Activated CD8-positive, alpha-beta T cell treated with anti-CD3 and anti-CD28 coated beads, Interleukin-2, amount 10 ng/mL, durations not matched to agents 7 days and 5 days (primary cell): Measurements from ENCODE around the gene CSNK1G1. TPM values are rescaled to one million over a fixed set of nuclear protein-coding genes. Genes with fewer than 3 reads are reported as not detected.

Source experiments
- ATAC-seq: fragments of 150-1000 bp; cut with Tn5 transposase; one replicate; pipeline ENCODE4 v1.10.0; 2021; ENCODE audit warnings: moderate library complexity
- CTCF ChIA-PET: fragments of 350-600 bp; sonication (Branson Sonifier 250); formaldehyde crosslinking; loops from one replicate; lab custom pipeline; 2021; ENCODE audit warnings: antibody characterized with exemption; lab: Charles Lee
- POLR2A ChIA-PET: fragments of 350-600 bp; sonication (Branson Sonifier 250); formaldehyde crosslinking; loops from one replicate; lab custom pipeline; 2021; ENCODE audit warnings: antibody characterized with exemption; lab: Charles Lee
- DNase-seq: peaks from one replicate; pipeline ENCODE4 v3.0.0-alpha.2; 2020
- H3K27ac Mint-ChIP-seq: one replicate; pipeline ENCODE4 v1.8.0; 2021; ENCODE audit warnings: mild to moderate bottlenecking, mixed read lengths
- H3K27me3 Mint-ChIP-seq: one replicate; pipeline ENCODE4 v1.8.0; 2021; ENCODE audit warnings: low read depth, mixed read lengths
- H3K36me3 Mint-ChIP-seq: one replicate; pipeline ENCODE4 v1.8.0; 2021; ENCODE audit warnings: low read depth, mixed read lengths
- H3K4me1 Mint-ChIP-seq: one replicate; pipeline ENCODE4 v1.8.0; 2021; ENCODE audit warnings: low read depth, mixed read lengths
- H3K4me3 Mint-ChIP-seq: one replicate; pipeline ENCODE4 v1.8.0; 2021; ENCODE audit warnings: mild to moderate bottlenecking, mixed read lengths
- H3K9me3 Mint-ChIP-seq: one replicate; pipeline ENCODE4 v1.8.0; 2022; ENCODE audit warnings: mixed read lengths; ENCODE audit not compliant: insufficient read depth
- total RNA-seq, 2 experiments: library from RNA; stranded (reverse); gene quantifications; one replicate each; pipeline ENCODE4 v1.2.3, GENCODE V29; 2021

Gene CSNK1G1
- total RNA-seq, 2 experiments from 2014 or later: 26.8 to 28.2 TPM

DNA sequence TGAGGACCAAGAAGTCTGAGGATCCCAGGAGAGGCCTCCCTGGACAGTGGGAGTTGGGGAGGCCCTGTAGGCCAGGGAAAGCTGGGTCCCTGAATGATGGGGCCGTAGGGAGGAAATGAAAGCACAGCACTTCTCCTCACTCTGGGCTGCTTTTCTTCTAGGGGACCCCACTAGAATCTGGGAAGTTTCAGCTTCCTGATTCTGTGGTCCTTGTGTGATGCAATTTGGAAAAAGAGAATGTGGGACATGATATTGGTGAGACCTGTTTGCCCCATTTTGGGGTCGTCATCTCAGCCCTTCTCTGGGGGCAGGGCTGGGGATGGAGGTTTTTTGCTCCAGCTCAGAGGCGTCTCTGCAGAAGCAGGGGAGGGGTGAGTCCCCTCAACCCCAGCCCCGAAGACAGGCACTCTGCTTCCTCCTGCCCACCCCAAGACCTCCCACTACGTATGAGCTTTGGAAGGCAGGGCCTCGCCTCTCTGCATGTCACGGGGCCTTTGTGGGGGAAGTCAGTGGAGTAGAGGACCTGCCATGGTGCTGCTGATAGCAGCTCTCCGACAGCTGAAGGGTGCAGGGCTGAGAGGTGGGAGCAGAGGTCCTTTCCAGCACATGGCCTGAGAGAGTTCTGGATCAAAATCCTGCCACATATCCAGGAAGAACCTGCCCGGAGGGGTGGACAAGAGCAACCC, 205.9 kb downstream of the CSNK1G1 start:
- peaks cover 33% of the 10 kb centered on the region for H3K4me1 Mint-ChIP-seq
- peaks cover 7% of the 10 kb centered on the region for H3K36me3 Mint-ChIP-seq
- peaks cover 1% of the 10 kb centered on the region for H3K27me3 Mint-ChIP-seq
- peak overlapping the region; percentile 6 for H3K4me3 Mint-ChIP-seq
- CTCF ChIA-PET: interaction anchor here (0.8 to 6.1 kb wide), 10 partner anchors 10 to 82 kb away, joined by 3 to 66 read pairs (median 3); partner anchors contain the start of genes CIAO2A, PPIB and SNX1
- POLR2A ChIA-PET: interaction anchor here (0.5 to 2.1 kb wide), 4 partner anchors 13 to 1461 kb away, joined by 3 to 11 read pairs (median 6); partner anchors contain the start of genes CIAO2A, INTS14 and PPIB
- ATAC-seq (no peak), DNase-seq (no peak)
- H3K27ac Mint-ChIP-seq: no peak overlapping the region
- no peaks in the 10 kb centered on the region for H3K9me3 Mint-ChIP-seq

DNA sequence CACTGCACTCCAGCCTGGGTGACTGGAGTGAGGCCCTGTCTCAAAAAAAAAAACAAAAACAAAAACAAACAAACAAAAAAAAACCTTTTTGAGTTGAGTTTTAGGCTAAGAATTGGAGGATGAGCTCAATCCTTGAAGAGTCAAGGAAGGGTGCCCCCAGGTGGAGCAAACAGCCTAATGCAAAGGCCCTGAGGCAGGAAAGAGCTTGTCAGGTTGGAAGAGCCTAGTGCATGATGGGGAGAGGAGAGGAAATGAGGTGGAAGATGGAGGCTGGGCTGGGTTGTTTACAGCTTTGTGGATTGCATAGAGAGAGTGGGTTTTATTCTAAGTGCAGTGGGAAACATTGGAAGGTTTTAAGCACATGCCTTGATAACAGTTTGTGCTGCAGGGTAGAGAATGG, 206.5 kb downstream of the CSNK1G1 start:
- peaks cover 33% of the 10 kb centered on the region for H3K4me1 Mint-ChIP-seq
- DNase-seq (peak; percentile 55), ATAC-seq (no peak)
- peaks cover 7% of the 10 kb centered on the region for H3K36me3 Mint-ChIP-seq
- H3K27ac Mint-ChIP-seq: peak overlapping the region; percentile 39
- H3K9me3 Mint-ChIP-seq: no peaks in the 10 kb centered on the region
- peaks cover 1% of the 10 kb centered on the region for H3K27me3 Mint-ChIP-seq
- POLR2A ChIA-PET: interaction anchor here (2.1 kb wide), 1 partner anchor 13 kb away, joined by 9 read pairs; the partner anchor contains the start of gene PPIB
- CTCF ChIA-PET: interaction anchor here (0.8 to 6.1 kb wide), 11 partner anchors 9 to 81 kb away, joined by 3 to 66 read pairs (median 3); partner anchors contain the start of genes CIAO2A, PPIB and SNX1
- no peak overlapping the region for H3K4me3 Mint-ChIP-seq

DNA sequence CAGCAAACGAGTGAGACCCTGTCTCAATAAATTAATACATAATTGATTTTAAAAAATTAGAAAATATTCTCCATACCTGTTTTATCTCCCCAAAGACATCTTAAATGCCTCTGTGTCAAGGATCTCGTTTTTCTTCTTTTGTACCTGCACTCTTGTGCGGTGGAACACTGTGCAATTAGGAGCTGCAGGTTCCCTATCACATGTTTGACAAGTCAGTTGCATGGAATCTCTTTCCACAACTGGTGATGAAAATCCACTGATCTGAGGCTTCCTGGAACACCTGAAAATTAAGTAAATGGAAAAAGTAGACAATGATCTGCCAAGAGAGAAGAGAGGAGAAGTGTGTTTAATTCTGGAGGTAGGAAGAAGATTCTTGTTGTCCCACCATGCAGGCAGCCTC, 207.4 kb downstream of the CSNK1G1 start:
- H3K4me3 Mint-ChIP-seq: no peak overlapping the region
- CTCF ChIA-PET: interaction anchor here (0.7 to 1.2 kb wide), 4 partner anchors 39 to 80 kb away, joined by 3 to 4 read pairs (median 3); partner anchors contain the start of gene CIAO2A
- H3K36me3 Mint-ChIP-seq: peaks cover 4% of the 10 kb centered on the region
- H3K9me3 Mint-ChIP-seq: no peaks in the 10 kb centered on the region
- peaks cover 1% of the 10 kb centered on the region for H3K27me3 Mint-ChIP-seq
- no peak for DNase-seq
- peaks cover 31% of the 10 kb centered on the region for H3K4me1 Mint-ChIP-seq
- POLR2A ChIA-PET: interaction anchor here (0.9 kb wide), 1 partner anchor 14 kb away, joined by 3 read pairs; the partner anchor contains the start of gene PPIB
- ATAC-seq: no peak
- no peak overlapping the region for H3K27ac Mint-ChIP-seq

DNA sequence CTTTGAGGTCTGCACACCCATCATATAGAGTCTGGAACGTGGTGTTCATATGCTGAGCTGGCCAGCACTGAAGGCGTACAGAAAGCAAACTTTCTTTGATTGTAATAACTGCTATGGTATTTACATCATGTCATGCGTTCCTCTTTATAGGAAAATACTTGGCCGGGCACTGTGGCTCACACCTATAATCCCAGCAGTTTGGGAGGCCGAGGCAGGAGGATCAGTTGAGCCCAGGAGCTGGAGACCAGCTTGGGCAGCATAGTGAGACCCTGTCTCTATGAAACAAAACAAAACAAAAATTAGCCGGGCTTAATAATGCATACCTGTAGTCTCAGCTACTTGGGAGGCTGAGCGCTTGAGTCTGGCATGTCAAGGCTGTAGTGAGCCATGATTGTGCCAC, 207.8 kb downstream of the CSNK1G1 start:
- H3K4me3 Mint-ChIP-seq: no peak overlapping the region
- H3K9me3 Mint-ChIP-seq: no peaks in the 10 kb centered on the region
- POLR2A ChIA-PET: interaction anchor here (0.9 kb wide), 1 partner anchor 14 kb away, joined by 3 read pairs; the partner anchor contains the start of gene PPIB
- peaks cover 27% of the 10 kb centered on the region for H3K4me1 Mint-ChIP-seq
- peaks cover 4% of the 10 kb centered on the region for H3K36me3 Mint-ChIP-seq
- H3K27ac Mint-ChIP-seq: no peak overlapping the region
- no peak for DNase-seq
- no peaks in the 10 kb centered on the region for H3K27me3 Mint-ChIP-seq
- no peak for ATAC-seq
- CTCF ChIA-PET: interaction anchor here (0.7 to 1.2 kb wide), 2 partner anchors 49 to 80 kb away, joined by 3 to 4 read pairs; no protein-coding TSS in a partner anchor

DNA sequence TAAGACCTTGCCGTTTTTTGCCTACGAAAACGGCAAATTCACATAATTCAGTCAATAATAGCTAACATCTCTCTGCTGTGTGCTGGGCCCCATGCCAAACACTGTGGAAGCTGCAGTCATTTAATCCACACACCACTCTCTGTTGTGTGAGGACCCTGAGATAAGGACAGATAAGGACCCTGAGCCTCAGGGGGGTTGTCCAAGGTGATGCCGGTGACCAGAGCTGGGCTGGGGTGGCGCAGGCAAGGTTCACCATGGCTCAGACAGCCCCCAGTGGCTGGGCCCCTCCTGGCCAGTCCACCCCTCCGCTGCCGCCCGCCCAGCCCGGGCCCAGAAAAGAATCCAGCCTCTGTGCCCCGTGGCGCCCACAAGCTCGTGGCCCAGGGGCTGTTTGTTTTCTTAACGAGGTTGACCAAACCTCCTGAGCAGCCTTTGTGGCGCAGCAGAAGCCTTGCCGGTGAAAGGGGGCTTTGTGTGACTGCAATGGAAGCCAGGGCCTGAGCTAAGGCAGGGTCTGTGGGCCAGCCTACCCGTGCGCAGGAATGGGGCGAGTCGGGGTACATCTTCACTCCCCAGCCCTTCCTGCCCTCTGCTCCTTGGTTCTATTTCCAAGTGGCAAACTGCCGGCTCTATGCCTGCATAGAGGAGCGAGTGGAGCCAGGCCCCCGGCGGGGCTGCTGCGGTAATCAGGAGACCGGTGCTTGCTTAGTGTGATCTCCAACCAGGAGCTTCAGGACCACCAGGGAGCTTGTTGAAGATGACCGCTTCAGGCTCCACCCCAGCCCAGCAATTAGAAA, 208.9 kb downstream of the CSNK1G1 start:
- no peak for DNase-seq
- Mint-ChIP-seq H3K27me3 (no peaks in the 10 kb centered on the region), H3K36me3 (peaks cover 6% of the 10 kb centered on the region), H3K27ac (no peak overlapping the region), H3K4me1 (peaks cover 19% of the 10 kb centered on the region), H3K4me3 (no peak overlapping the region), H3K9me3 (no peaks in the 10 kb centered on the region)
- POLR2A ChIA-PET: interaction anchor here (0.8 kb wide), 1 partner anchor 8 kb away, joined by 3 read pairs; no protein-coding TSS in a partner anchor
- ATAC-seq: no peak
- CTCF ChIA-PET: no interaction called here

DNA sequence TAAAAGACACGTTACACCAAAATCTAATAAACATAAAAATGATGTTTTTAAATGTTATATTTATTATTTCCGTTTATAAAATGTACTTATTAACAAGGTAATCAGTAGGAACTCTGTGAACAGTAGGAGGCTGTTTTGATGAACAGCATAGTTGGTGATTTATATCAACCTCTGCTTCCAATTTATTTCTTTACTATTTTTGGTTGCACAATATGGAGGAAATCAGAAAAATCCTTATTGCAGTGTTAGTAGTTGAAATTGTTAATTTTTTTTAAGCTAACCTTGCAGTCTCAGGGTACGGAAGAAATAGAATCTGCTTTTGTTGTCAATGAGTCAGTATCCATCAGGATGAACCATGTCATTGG, 209.5 kb downstream of the CSNK1G1 start:
- Mint-ChIP-seq H3K9me3 (no peaks in the 10 kb centered on the region), H3K4me3 (no peak overlapping the region), H3K27ac (no peak overlapping the region), H3K36me3 (peaks cover 6% of the 10 kb centered on the region), H3K27me3 (no peaks in the 10 kb centered on the region), H3K4me1 (peaks cover 19% of the 10 kb centered on the region)
- ChIA-PET CTCF (interaction anchor here (1.8 kb wide), 1 partner anchor 537 kb away, joined by 5 read pairs; no protein-coding TSS in a partner anchor), POLR2A (no interaction called here)
- DNase-seq (no peak), ATAC-seq (no peak)

DNA sequence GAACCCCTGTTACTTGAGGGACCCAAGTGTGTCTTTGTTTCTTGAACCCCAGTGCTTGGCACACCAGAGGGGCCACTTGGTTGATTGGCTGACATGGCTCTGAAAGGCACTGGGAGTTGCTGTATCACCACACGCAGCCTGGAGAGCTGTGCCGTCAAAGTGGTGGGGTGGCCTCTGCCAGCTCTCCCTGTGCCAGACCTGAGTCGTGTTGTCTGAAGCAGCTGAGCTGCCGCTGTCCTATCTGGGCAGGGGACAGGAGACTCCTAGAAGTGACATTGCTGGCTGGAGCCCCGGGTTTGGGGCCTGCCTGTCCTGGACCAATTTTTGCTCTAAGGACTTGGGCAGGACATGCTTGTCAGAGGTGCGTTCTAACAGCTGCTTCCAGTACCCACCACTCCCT, 209.9 kb downstream of the CSNK1G1 start:
- Mint-ChIP-seq H3K36me3 (peaks cover 6% of the 10 kb centered on the region), H3K4me1 (peaks cover 18% of the 10 kb centered on the region), H3K27me3 (no peaks in the 10 kb centered on the region), H3K27ac (no peak overlapping the region), H3K9me3 (no peaks in the 10 kb centered on the region), H3K4me3 (no peak overlapping the region)
- no peak for DNase-seq
- no peak for ATAC-seq
- ChIA-PET POLR2A (no interaction called here), CTCF (interaction anchor here (1.1 to 3.5 kb wide), 3 partner anchors 7 to 536 kb away, joined by 3 to 18 read pairs (median 5); no protein-coding TSS in a partner anchor)

DNA sequence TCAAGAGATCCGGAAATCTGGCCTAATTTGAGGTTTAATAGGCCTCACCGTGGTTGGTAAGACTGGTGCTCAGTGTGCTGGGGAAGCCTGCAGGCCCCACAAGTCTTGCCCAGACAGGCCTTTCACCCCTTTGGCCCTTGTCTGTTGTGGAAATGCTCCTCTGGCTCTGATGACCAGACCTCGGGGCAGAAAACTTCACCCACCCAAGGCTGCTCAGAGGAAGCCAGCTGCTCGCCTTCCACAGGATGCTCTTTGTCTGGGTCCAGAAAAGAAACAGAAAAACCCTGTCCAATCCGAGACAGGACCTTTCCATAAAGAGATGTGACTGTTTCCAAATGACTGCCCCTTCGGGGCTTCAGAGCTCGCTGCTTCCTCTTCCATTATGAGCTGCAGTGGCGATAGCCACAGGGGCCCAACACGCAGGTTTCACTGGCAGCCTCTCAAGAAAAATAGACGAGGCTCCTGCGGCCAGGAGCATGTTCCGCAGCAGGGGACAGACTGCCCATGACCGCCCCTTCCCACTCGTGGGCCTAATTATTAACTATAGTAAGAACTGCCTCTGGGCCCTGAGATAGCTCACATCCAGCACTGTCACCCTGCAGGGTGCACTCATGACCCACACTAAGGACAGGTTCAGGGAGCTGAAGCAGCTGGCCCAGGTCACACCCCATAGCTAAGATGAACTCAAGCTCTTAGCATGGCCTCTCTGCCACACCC, 211.2 kb downstream of the CSNK1G1 start:
- DNase-seq: no peak
- no peak for ATAC-seq
- H3K36me3 Mint-ChIP-seq: peaks cover 6% of the 10 kb centered on the region
- H3K27ac Mint-ChIP-seq: no peak overlapping the region
- ChIA-PET POLR2A (no interaction called here), CTCF (interaction anchor here (1.1 to 3.5 kb wide), 4 partner anchors 9 to 535 kb away, joined by 3 to 18 read pairs (median 4); no protein-coding TSS in a partner anchor)
- H3K27me3 Mint-ChIP-seq: no peaks in the 10 kb centered on the region
- H3K4me1 Mint-ChIP-seq: peaks cover 5% of the 10 kb centered on the region
- no peak overlapping the region for H3K4me3 Mint-ChIP-seq
- H3K9me3 Mint-ChIP-seq: no peaks in the 10 kb centered on the region

DNA sequence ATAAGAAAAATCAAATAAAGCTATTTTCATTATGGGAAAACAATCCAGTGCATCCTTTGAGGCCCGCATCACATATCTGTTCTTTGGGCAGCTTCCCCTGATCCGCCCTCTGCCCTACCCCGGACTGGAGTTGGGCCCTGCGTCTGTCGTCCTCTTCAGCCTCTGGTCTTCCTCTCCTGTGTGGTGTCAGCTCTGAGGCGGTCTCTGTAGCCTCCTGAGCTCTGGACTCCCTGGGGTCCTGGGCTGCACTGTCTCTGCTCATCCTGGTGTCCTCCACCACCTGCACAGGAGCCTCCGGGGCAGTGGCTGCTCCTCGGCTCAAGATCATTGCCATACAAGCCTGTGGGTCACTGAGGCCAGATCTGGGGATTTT, 211.8 kb downstream of the CSNK1G1 start:
- H3K27ac Mint-ChIP-seq: no peak overlapping the region
- no peaks in the 10 kb centered on the region for H3K27me3 Mint-ChIP-seq
- DNase-seq (no peak), ATAC-seq (no peak)
- CTCF ChIA-PET: interaction anchor here (1.7 to 3.5 kb wide), 2 partner anchors 9 to 75 kb away, joined by 3 to 18 read pairs; no protein-coding TSS in a partner anchor
- no peak overlapping the region for H3K4me3 Mint-ChIP-seq
- POLR2A ChIA-PET: no interaction called here
- no peaks in the 10 kb centered on the region for H3K9me3 Mint-ChIP-seq
- no peaks in the 10 kb centered on the region for H3K4me1 Mint-ChIP-seq
- peaks cover 6% of the 10 kb centered on the region for H3K36me3 Mint-ChIP-seq

DNA sequence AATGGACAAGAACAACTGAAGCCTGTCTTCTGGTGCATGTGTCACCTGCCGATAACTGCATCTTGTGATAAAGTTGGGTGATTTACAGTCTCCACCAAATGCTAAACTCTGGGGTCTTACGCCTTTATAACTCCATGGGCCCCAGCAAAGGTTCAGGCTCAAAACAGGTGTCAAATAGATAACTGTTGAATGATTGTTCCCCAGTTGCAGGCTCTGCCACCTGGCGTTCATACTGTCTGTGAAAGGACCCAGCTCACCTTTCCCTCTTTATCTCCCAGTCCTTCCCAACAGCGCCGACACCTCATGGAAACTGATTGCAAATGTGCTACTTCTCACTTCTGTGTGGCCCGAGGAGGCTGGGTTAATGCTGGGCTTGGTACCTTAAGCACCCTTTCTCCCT, 212.7 kb downstream of the CSNK1G1 start:
- Mint-ChIP-seq H3K9me3 (no peaks in the 10 kb centered on the region), H3K36me3 (peaks cover 6% of the 10 kb centered on the region), H3K4me1 (no peaks in the 10 kb centered on the region), H3K27me3 (no peaks in the 10 kb centered on the region), H3K27ac (no peak overlapping the region), H3K4me3 (no peak overlapping the region)
- ATAC-seq (no peak), DNase-seq (no peak)
- ChIA-PET POLR2A (no interaction called here), CTCF (interaction anchor here (3.5 kb wide), 1 partner anchor 10 kb away, joined by 18 read pairs; no protein-coding TSS in a partner anchor)
